GM21619 (cell line): Measurements from ENCODE around the gene DMRT1.

Experiments used
- ATAC-seq: cut with Tn5 transposase; IDR thresholded peaks from one replicate; pipeline ENCODE4 v1.9.1; 2021; ENCODE audit not compliant: unreplicated experiment

DMRT1 gene

GRCh38 chr9:920927-921326 lies 79.4 kb downstream of the DMRT1 start:
- no peak for ATAC-seq

GRCh38 chr9:922171-922570 lies 80.7 kb downstream of the DMRT1 start:
- ATAC-seq: no peak

GRCh38 chr9:922731-923130 lies 81.2 kb downstream of the DMRT1 start:
- no peak for ATAC-seq

GRCh38 chr9:926976-927375 lies 85.5 kb downstream of the DMRT1 start:
- no peak for ATAC-seq

- ATAC-seq: peak; percentile 85
Measured at GRCh38 chr9:928363-929042, 87.0 kb downstream of the DMRT1 start.

GRCh38 chr9:929719-930118 lies 88.2 kb downstream of the DMRT1 start:
- no peak for ATAC-seq

GRCh38 chr9:933356-933755 lies 91.9 kb downstream of the DMRT1 start:
- ATAC-seq: no peak

GRCh38 chr9:935348-935965 lies 94.0 kb downstream of the DMRT1 start:
- no peak for ATAC-seq

GRCh38 chr9:942805-943580 lies 101.5 kb downstream of the DMRT1 start:
- no peak for ATAC-seq

- ATAC-seq: no peak
Measured at GRCh38 chr9:947985-948384, 106.5 kb downstream of the DMRT1 start.

- no peak for ATAC-seq
Measured at GRCh38 chr9:948497-948896, 107.0 kb downstream of the DMRT1 start.

- ATAC-seq: no peak
Measured at GRCh38 chr9:950139-950538, 108.6 kb downstream of the DMRT1 start.

GRCh38 chr9:952546-952945 lies 111.0 kb downstream of the DMRT1 start:
- no peak for ATAC-seq

- no peak for ATAC-seq
Measured at GRCh38 chr9:959105-959504, 117.6 kb downstream of the DMRT1 start.

GRCh38 chr9:959914-960313 lies 118.4 kb downstream of the DMRT1 start:
- no peak for ATAC-seq

GRCh38 chr9:962023-962422 lies 120.5 kb downstream of the DMRT1 start:
- no peak for ATAC-seq

GRCh38 chr9:965497-965896 lies 124.0 kb downstream of the DMRT1 start:
- no peak for ATAC-seq

- no peak for ATAC-seq
Measured at GRCh38 chr9:966870-967269, 125.4 kb downstream of the DMRT1 start.

- ATAC-seq: no peak
Measured at GRCh38 chr9:967436-967835, 125.9 kb downstream of the DMRT1 start.

GRCh38 chr9:967903-968641 lies 126.6 kb downstream of the DMRT1 start:
- ATAC-seq: no peak

GRCh38 chr9:969310-970150 lies 128.0 kb downstream of the DMRT1 start:
- no peak for ATAC-seq
